ENCODE measurements around the gene NLRP6.

DNA sequence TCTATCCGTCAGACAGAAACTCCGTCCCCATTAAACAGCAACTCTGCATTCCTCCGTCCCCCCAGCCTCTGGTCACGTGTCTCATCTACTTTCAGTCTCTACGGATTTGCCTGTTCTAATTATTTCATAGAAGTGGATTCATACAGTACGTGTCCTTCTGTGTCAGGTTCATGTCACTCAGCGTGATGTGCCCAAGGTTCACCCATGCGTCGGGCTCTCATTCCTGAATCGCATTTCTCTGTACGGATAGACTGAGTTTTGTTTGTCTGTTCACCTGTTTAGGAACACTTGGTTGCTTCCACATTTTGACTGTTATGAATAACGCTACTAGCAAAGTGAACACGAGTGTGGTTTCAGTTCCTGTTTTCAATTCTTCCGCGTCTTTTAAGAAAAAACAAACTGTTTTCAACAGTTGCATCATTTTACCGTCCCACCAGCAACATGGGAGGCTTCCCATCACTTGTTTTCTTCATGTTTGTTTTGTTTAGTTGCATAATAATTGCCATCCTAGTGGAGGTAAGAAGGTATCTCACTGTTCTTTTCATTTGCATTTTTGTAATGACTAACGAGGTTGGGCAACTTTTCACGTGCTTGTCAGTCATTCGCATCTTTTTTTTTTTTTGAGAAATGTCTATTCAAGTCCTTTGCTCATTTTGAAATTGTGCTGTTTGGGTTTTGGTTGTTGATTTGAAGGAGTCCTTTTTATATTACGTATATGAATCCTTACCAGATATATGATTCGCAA, 8.9 kb upstream of the NLRP6 start:
- TF ChIP-seq, protein P1, sequence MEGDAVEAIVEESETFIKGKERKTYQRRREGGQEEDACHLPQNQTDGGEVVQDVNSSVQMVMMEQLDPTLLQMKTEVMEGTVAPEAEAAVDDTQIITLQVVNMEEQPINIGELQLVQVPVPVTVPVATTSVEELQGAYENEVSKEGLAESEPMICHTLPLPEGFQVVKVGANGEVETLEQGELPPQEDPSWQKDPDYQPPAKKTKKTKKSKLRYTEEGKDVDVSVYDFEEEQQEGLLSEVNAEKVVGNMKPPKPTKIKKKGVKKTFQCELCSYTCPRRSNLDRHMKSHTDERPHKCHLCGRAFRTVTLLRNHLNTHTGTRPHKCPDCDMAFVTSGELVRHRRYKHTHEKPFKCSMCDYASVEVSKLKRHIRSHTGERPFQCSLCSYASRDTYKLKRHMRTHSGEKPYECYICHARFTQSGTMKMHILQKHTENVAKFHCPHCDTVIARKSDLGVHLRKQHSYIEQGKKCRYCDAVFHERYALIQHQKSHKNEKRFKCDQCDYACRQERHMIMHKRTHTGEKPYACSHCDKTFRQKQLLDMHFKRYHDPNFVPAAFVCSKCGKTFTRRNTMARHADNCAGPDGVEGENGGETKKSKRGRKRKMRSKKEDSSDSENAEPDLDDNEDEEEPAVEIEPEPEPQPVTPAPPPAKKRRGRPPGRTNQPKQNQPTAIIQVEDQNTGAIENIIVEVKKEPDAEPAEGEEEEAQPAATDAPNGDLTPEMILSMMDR (IDR thresholded peaks at IDR 0.05; ENCODE audit: low read depth, low read length, poor library complexity, severe bottlenecking) = no peak
- TF ChIP-seq EZH2phosphoT487 (IDR thresholded peaks at IDR 0.05; ENCODE audit: borderline replicate concordance, low read length) = no peak
